ENCODE results near the gene GSTCD. TPM values are rescaled to one million over a fixed set of nuclear protein-coding genes. Genes with fewer than 3 reads are reported as not detected.

GSTCD gene
- total RNA-seq, 1 experiment from 2014 or later, result 17.9 TPM

DNA sequence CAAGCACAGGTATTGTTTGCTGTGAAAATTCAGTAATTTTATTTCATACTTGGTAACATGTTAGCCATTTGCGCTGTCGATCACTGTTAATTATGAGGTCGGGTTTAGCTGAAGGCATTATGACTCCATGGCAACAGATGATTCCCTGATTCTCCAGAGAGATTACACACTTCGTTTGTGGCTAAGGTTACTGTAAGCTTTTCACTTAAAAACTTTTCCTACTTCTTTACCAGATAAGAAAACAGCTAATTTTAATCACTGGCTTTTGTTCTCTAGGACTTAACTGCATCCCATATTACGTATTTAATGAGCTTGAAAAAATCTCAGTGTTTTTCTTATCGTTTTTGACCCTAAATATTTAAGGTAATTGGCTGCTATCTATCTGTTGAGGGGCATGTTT, 2.1 kb downstream of the GSTCD start:
- Histone ChIP-seq H3K23me2 (ENCODE audit: insufficient read length, low read depth, low read length, poor library complexity, severe bottlenecking) (peaks cover 7% of the 10 kb centered on the region), H3K56ac (ENCODE audit: insufficient read length, low read depth, low read length) (no peak overlapping the region), H3K27me3 (ENCODE audit: insufficient read depth, low read length) (no peaks in the 10 kb centered on the region), H2BK12ac (ENCODE audit: insufficient read length, low read depth, low read length) (no peak overlapping the region), H3K4me2 (ENCODE audit: insufficient read depth, insufficient read length, low read length) (no peak overlapping the region), H4K91ac (ENCODE audit: insufficient read length, low read depth, low read length) (no peak overlapping the region), H3K79me1 (ENCODE audit: insufficient read depth, low read depth, low read length, poor library complexity, severe bottlenecking) (no peaks in the 10 kb centered on the region), H3K79me2 (ENCODE audit: insufficient read depth, low read length) (no peaks in the 10 kb centered on the region; the same call in 1 of the 2 replicates), H3K23ac (ENCODE audit: insufficient read length, low read depth, low read length) (no peak overlapping the region), H2BK15ac (ENCODE audit: low read depth, low read length) (no peak overlapping the region), H3K27ac (ENCODE audit: insufficient read length, low read depth, low read length) (no peak overlapping the region), H3K9ac (ENCODE audit: extremely low read depth, insufficient read length, low read length) (no peak overlapping the region), H2BK5ac (ENCODE audit: insufficient read length, low read length) (no peak overlapping the region), H2AFZ (ENCODE audit: low read length) (no peak overlapping the region), H4K5ac (ENCODE audit: insufficient read length, low read depth, low read length) (no peak overlapping the region), H3K14ac (ENCODE audit: insufficient read depth, low read length) (no peak overlapping the region), H3K9me3 (ENCODE audit: control insufficient read depth, low read depth, low read length) (no peaks in the 10 kb centered on the region), H2BK20ac (ENCODE audit: low read depth, low read length, poor library complexity, severe bottlenecking) (no peak overlapping the region), H2BK120ac (ENCODE audit: low read depth, low read length, poor library complexity, severe bottlenecking) (no peak overlapping the region), H3K18ac (ENCODE audit: insufficient read length, low read depth, low read length) (no peak overlapping the region), H4K20me1 (ENCODE audit: control insufficient read depth, insufficient read depth, insufficient read length) (no peaks in the 10 kb centered on the region), H3K4me1 (ENCODE audit: insufficient read depth, low read length) (no peaks in the 10 kb centered on the region), H2AK5ac (ENCODE audit: insufficient read length, low read length) (no peak overlapping the region), H3K4ac (ENCODE audit: low read depth, low read length) (no peak overlapping the region), H3T11ph (ENCODE audit: low read length) (no peak overlapping the region), H4K8ac (replicated peaks; ENCODE audit: insufficient read length, low read depth, low read length) (no peak overlapping the region)
- WGBS (ENCODE audit: extremely low coverage, insufficient read length, low lambda C conversion rate), result no CpG with 5 or more reads among the region's 6 CpGs
- no peak for DNase-seq
- H3K4me3 Mint-ChIP-seq, result no peak overlapping the region; a peak in 1 of 5 replicates
- H3K27me3 Mint-ChIP-seq (ENCODE audit: low read depth), result no peaks in the 10 kb centered on the region
- no peak overlapping the region for H3K27ac Mint-ChIP-seq
- TF ChIP-seq, protein P1, sequence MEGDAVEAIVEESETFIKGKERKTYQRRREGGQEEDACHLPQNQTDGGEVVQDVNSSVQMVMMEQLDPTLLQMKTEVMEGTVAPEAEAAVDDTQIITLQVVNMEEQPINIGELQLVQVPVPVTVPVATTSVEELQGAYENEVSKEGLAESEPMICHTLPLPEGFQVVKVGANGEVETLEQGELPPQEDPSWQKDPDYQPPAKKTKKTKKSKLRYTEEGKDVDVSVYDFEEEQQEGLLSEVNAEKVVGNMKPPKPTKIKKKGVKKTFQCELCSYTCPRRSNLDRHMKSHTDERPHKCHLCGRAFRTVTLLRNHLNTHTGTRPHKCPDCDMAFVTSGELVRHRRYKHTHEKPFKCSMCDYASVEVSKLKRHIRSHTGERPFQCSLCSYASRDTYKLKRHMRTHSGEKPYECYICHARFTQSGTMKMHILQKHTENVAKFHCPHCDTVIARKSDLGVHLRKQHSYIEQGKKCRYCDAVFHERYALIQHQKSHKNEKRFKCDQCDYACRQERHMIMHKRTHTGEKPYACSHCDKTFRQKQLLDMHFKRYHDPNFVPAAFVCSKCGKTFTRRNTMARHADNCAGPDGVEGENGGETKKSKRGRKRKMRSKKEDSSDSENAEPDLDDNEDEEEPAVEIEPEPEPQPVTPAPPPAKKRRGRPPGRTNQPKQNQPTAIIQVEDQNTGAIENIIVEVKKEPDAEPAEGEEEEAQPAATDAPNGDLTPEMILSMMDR (conservative IDR thresholded peaks at IDR 0.05), result no peak
- peaks cover 10% of the 10 kb centered on the region in 2 experiments for H3K4me1 Mint-ChIP-seq
- no peaks in the 10 kb centered on the region; a peak in 1 of 5 replicates for H3K9me3 Mint-ChIP-seq
- H3K36me3 Mint-ChIP-seq (ENCODE audit: insufficient read depth in 1 of 3, low read depth in 3 of 3), result peaks cover 0 to under 1% (median 0%) of the 10 kb centered on the region in 3 experiments; a peak in 2 of 7 replicates
